ENCODE measurements around the gene GSDMA.
"Not testable (repeated sequence)": the region's sequence is repeated elsewhere in the genome, so short reads cannot be mapped to it uniquely, and the experiment has no call there.

GSDMA gene

DNA sequence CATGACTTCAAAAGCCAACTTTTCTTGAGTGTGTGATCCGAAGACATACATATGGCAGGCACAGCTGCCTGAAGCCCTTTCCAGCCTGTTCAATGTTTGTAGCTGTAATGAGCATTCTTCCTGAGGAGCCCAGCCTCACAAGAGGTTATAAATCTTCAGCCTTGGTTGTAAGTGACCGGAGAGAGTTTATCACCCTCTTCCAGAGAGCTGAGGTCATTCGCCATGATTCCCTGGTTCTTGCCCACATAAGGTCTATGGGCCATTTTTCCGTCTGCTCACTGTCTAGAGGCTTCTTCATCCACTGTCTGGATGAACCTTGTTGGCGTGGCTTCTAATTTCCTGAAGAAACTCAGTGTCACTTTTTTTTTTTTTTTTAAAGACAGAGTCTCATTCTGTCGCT, 42.7 kb downstream of the GSDMA start:
- H3K9me3 ChIP-seq (ENCODE audit: insufficient read depth, low read depth, low read length), result no peaks in the 10 kb centered on the region
- no peaks in the 10 kb centered on the region for H3K36me3 ChIP-seq (ENCODE audit: insufficient read depth, low read depth, low read length)
- no peak overlapping the region for H3K4me3 ChIP-seq (ENCODE audit: low read length)
- no peaks in the 10 kb centered on the region for H3K27me3 ChIP-seq (ENCODE audit: insufficient read depth, low read length)
- no peaks in the 10 kb centered on the region for H3K4me1 ChIP-seq (ENCODE audit: insufficient read depth, low read length)
- H3K9ac ChIP-seq (ENCODE audit: low read depth, low read length), result no peak overlapping the region
- H3K27ac ChIP-seq (ENCODE audit: low read length), result no peak overlapping the region

DNA sequence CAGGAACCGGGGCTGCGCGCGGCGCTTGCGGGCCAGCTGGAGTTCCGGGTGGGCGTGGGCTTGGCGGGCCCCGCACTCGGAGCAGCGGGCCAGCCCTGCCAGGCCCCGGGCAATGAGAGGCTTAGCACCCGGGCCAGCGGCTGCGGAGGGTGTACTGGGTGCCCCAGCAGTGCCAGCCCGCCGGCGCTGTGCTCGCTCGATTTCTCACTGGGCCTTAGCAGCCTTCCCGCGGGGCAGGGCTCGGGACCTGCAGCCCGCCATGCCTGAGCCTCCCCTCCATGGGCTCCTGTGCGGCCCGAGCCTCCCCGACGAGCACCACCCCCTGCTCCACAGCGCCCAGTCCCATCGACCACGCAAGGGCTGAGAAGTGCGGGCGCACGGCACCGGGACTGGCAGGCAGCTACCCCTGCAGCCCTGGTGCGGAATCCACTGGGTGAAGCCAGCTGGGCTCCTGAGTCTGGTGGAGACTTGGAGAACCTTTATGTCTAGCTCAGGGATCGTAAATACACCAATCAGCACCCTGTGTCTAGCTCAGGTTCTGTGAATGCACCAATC, 48.2 kb downstream of the GSDMA start:
- H3K4me3 ChIP-seq (ENCODE audit: low read length); H3K9me3 ChIP-seq (ENCODE audit: insufficient read depth, low read depth, low read length); H3K9ac ChIP-seq (ENCODE audit: low read depth, low read length); H3K27me3 ChIP-seq (ENCODE audit: insufficient read depth, low read length); H3K27ac ChIP-seq (ENCODE audit: low read length); H3K4me1 ChIP-seq (ENCODE audit: insufficient read depth, low read length); H3K36me3 ChIP-seq (ENCODE audit: insufficient read depth, low read depth, low read length): not testable (repeated sequence)

DNA sequence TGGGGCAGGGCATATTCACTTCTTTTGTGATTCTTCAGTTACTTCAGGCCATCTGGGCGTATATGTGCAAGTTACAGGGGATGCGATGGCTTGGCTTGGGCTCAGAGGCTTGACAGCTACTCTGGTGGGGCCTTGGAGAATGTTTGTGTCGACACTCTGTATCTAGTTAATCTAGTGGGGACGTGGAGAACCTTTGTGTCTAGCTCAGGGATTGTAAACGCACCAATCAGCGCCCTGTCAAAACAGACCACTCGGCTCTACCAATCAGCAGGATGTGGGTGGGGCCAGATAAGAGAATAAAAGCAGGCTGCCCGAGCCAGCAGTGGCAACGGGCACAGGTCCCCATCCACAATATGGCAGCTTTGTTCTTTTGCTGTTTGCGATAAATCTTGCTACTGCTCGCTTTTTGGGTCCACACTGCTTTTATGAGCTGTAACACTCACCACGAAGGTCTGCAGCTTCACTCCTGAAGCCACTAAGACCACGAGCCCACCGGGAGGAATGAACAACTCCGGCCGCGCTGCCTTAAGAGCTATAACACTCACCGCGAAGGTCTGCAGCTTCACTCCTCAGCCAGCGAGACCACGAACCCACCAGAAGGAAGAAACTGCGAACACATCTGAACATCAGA, 49.3 kb downstream of the GSDMA start:
- not testable (repeated sequence) for H3K27me3 ChIP-seq (ENCODE audit: insufficient read depth, low read length); H3K4me1 ChIP-seq (ENCODE audit: insufficient read depth, low read length); H3K9me3 ChIP-seq (ENCODE audit: insufficient read depth, low read depth, low read length); H3K27ac ChIP-seq (ENCODE audit: low read length); H3K4me3 ChIP-seq (ENCODE audit: low read length); H3K36me3 ChIP-seq (ENCODE audit: insufficient read depth, low read depth, low read length); H3K9ac ChIP-seq (ENCODE audit: low read depth, low read length)

DNA sequence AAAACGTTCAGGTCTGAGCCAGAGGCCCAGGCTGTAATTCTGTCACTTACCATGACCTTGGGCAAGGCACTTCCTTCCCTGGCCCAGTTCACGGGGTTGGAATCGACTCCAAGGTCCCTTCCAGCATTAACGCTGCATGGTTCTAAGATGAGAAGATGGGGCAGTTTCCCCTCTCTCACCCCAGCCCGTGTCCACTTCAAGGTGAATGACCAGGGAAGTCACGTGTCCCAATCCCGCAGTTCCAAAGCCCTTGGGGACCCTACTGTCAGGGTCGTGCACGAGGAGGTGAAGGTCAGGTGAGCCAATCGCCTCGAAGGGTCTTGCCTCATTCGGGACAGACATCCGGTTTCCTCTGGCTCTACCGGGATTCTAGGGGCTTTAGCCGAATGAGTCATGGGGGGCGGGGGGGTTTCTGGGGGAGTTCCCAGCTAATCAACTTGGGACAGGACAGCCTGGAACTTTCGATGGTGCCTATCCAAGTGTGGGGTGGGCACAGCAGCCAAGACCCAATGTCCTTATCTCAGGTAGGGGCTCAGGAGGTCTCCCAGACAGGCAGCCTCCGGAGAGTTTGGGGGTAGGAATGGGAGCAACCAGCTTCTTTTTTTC, 51.7 kb downstream of the GSDMA start:
- Histone ChIP-seq H3K27me3 (ENCODE audit: insufficient read depth, low read length) (no peaks in the 10 kb centered on the region), H3K4me3 (ENCODE audit: low read length) (no peak overlapping the region), H3K27ac (ENCODE audit: low read length) (no peak overlapping the region), H3K9ac (ENCODE audit: low read depth, low read length) (no peak overlapping the region), H3K9me3 (ENCODE audit: insufficient read depth, low read depth, low read length) (no peaks in the 10 kb centered on the region), H3K36me3 (ENCODE audit: insufficient read depth, low read depth, low read length) (peaks cover 6% of the 10 kb centered on the region; the same call in 1 of the 2 replicates), H3K4me1 (ENCODE audit: insufficient read depth, low read length) (peaks cover 15% of the 10 kb centered on the region; the same call in 1 of the 2 replicates)

DNA sequence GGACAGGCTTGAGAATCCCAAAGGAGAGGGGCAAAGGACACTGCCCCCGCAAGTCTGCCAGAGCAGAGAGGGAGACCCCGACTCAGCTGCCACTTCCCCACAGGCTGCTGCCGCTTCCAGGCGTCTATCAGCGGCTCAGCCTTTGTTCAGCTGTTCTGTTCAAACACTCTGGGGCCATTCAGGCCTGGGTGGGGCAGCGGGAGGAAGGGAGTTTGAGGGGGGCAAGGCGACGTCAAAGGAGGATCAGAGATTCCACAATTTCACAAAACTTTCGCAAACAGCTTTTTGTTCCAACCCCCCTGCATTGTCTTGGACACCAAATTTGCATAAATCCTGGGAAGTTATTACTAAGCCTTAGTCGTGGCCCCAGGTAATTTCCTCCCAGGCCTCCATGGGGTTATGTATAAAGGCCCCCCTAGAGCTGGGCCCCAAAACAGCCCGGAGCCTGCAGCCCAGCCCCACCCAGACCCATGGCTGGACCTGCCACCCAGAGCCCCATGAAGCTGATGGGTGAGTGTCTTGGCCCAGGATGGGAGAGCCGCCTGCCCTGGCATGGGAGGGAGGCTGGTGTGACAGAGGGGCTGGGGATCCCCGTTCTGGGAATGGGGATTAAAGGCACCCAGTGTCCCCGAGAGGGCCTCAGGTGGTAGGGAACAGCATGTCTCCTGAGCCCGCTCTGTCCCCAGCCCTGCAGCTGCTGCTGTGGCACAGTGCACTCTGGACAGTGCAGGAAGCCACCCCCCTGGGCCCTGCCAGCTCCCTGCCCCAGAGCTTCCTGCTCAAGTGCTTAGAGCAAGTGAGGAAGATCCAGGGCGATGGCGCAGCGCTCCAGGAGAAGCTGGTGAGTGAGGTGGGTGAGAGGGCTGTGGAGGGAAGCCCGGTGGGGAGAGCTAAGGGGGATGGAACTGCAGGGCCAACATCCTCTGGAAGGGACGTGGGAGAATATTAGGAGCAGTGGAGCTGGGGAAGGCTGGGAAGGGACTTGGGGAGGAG, 52.5 kb downstream of the GSDMA start, which contains the start of gene CSF3:
TSS of gene CSF3 (plus strand) at position 436 of the 993 bp plus-strand sequence. CDS start at position 471, 35 bp downstream.
- no peaks in the 10 kb centered on the region for H3K27me3 ChIP-seq (ENCODE audit: insufficient read depth, low read length)
- H3K9me3 ChIP-seq (ENCODE audit: insufficient read depth, low read depth, low read length), result no peaks in the 10 kb centered on the region
- H3K27ac ChIP-seq (ENCODE audit: low read length), result no peak within 1 kb of the TSS
- no peak within 1 kb of the TSS for H3K9ac ChIP-seq (ENCODE audit: low read depth, low read length)
- no peak within 1 kb of the TSS for H3K4me3 ChIP-seq (ENCODE audit: low read length)
- H3K4me1 ChIP-seq (ENCODE audit: insufficient read depth, low read length), result peaks cover 16% of the 10 kb centered on the region; the same call in 1 of the 2 replicates
- H3K36me3 ChIP-seq (ENCODE audit: insufficient read depth, low read depth, low read length), result peaks cover 14% of the 10 kb centered on the region

DNA sequence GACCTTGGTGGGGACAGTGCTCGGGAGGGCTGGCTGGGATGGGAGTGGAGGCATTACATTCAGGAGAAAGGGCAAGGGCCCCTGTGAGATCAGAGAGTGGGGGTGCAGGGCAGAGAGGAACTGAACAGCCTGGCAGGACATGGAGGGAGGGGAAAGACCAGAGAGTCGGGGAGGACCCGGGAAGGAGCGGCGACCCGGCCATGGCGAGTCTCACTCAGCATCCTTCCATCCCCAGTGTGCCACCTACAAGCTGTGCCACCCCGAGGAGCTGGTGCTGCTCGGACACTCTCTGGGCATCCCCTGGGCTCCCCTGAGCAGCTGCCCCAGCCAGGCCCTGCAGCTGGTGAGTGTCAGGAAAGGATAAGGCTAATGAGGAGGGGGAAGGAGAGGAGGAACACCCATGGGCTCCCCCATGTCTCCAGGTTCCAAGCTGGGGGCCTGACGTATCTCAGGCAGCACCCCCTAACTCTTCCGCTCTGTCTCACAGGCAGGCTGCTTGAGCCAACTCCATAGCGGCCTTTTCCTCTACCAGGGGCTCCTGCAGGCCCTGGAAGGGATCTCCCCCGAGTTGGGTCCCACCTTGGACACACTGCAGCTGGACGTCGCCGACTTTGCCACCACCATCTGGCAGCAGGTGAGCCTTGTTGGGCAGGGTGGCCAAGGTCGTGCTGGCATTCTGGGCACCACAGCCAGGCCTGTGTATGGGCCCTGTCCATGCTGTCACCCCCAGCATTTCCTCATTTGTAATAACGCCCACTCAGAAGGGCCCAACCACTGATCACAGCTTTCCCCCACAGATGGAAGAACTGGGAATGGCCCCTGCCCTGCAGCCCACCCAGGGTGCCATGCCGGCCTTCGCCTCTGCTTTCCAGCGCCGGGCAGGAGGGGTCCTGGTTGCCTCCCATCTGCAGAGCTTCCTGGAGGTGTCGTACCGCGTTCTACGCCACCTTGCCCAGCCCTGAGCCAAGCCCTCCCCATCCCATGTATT, 53.5 kb downstream of the GSDMA start:
- no peaks in the 10 kb centered on the region for H3K9me3 ChIP-seq (ENCODE audit: insufficient read depth, low read depth, low read length)
- H3K9ac ChIP-seq (ENCODE audit: low read depth, low read length), result no peak overlapping the region
- H3K36me3 ChIP-seq (ENCODE audit: insufficient read depth, low read depth, low read length), result peaks cover 20% of the 10 kb centered on the region
- H3K4me3 ChIP-seq (ENCODE audit: low read length), result no peak overlapping the region
- no peak overlapping the region for H3K27ac ChIP-seq (ENCODE audit: low read length)
- no peaks in the 10 kb centered on the region for H3K27me3 ChIP-seq (ENCODE audit: insufficient read depth, low read length)
- peaks cover 16% of the 10 kb centered on the region; the same call in 1 of the 2 replicates for H3K4me1 ChIP-seq (ENCODE audit: insufficient read depth, low read length)

DNA sequence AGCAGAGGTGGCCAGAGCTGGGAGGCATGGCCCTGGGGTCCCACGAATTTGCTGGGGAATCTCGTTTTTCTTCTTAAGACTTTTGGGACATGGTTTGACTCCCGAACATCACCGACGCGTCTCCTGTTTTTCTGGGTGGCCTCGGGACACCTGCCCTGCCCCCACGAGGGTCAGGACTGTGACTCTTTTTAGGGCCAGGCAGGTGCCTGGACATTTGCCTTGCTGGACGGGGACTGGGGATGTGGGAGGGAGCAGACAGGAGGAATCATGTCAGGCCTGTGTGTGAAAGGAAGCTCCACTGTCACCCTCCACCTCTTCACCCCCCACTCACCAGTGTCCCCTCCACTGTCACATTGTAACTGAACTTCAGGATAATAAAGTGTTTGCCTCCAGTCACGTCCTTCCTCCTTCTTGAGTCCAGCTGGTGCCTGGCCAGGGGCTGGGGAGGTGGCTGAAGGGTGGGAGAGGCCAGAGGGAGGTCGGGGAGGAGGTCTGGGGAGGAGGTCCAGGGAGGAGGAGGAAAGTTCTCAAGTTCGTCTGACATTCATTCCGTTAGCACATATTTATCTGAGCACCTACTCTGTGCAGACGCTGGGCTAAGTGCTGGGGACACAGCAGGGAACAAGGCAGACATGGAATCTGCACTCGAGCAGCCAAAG, 54.7 kb downstream of the GSDMA start:
- Histone ChIP-seq H3K4me1 (ENCODE audit: insufficient read depth, low read length) (peaks cover 16% of the 10 kb centered on the region; the same call in 1 of the 2 replicates), H3K9me3 (ENCODE audit: insufficient read depth, low read depth, low read length) (no peaks in the 10 kb centered on the region), H3K27ac (ENCODE audit: low read length) (no peak overlapping the region)

DNA sequence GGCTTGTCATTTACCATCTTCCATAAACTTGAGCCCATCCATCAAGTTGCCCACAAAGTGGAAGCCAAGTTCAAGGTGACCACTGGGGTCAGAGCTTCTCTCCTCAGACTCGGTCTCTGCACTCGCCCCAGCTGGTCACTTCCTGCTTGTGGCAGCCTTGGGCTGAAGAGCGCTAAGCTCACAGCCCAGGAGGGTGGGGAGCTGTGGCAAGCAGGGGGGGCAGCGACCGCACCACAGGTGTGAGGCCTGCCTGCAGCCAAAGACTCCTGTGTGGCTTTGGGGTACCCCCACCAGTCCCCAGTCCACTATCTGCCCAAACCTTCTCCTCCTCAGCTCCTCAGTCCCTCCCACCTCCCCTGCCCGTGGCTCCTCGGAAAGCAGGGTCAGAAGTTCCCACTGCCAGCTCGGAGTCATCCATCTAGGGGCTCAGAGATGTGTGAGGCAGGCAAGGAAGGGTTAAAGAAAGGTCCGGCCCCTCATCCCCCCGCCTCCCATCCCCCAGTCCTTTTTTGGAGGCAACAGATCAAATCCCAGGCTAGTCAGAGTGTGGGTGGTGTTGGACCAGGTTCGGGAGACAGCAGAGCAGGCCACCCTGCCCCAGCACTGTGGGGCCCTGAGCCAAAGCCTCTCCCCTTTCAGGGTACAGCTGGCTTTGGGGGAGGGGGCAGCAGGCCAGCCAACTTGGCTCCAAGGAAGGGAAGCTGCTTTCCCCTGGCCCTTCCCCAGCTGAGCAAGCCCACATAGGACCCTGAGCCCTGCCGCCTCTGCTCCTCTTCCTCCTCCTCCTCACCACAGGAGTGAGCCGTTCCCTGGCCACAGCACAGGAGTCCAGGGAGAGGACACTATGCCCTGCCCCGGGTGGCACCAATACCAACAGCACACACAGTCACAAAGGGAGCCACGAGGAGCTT, 55.7 kb downstream of the GSDMA start:
- peak overlapping the region; percentile 57 for H3K9ac ChIP-seq (ENCODE audit: low read depth, low read length)
- peak overlapping the region; percentile 82 for H3K27ac ChIP-seq (ENCODE audit: low read length)
- peaks cover 42% of the 10 kb centered on the region for H3K36me3 ChIP-seq (ENCODE audit: insufficient read depth, low read depth, low read length)
- no peaks in the 10 kb centered on the region for H3K9me3 ChIP-seq (ENCODE audit: insufficient read depth, low read depth, low read length)
- H3K4me3 ChIP-seq (ENCODE audit: low read length), result peak overlapping the region; percentile 36; the same call in 1 of the 2 replicates
- no peaks in the 10 kb centered on the region for H3K27me3 ChIP-seq (ENCODE audit: insufficient read depth, low read length)
- H3K4me1 ChIP-seq (ENCODE audit: insufficient read depth, low read length), result peaks cover 16% of the 10 kb centered on the region; the same call in 1 of the 2 replicates

More for the DNA sequence above, 54.7 kb downstream of the GSDMA start:
- Histone ChIP-seq H3K36me3 (ENCODE audit: insufficient read depth, low read depth, low read length) (peaks cover 33% of the 10 kb centered on the region), H3K9ac (ENCODE audit: low read depth, low read length) (peak overlapping the region; percentile 57; the same call in 1 of the 2 replicates), H3K4me3 (ENCODE audit: low read length) (no peak overlapping the region), H3K27me3 (ENCODE audit: insufficient read depth, low read length) (no peaks in the 10 kb centered on the region)

DNA sequence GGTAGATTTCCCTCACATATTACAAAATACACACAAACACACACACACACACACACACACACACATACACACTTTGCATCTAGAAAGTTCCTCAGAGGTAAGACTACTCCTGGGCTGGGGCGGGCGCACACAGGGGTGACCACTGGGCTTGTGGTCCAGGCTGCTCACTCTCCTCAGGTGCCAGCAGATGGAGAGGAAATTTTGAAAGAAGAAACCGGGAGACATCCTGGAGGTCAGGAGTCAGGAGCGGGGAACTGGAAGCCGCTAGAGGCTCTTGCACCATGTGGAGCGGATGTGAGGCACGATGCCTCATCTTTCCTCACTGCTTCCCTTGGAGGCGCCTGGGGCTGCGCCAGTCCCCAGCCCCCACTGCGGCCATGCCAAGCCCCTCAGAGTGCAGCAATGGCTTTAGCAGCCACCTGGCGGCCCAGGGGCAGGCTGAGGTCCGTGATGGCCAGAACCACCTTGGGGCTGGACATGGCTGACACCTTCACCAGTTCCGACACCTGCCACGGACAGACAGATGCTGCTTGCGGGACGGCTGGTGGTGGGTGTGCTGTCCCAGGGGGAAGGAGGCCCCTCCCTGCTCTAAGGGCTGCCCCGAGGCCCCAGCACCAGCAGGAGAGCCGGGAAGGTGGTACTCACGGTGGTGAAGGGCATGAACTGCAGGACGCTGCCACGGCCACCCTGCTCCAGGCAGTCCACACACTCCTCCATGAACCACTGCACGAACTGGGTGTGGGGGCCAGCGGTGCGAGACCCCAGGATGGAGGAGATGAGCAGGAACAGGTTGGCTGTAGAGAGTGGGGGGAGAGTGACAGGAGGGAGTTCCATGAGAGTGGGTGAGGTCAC, 56.6 kb downstream of the GSDMA start:
- Histone ChIP-seq H3K9ac (ENCODE audit: low read depth, low read length) (peak overlapping the region; percentile 57), H3K27ac (ENCODE audit: low read length) (peak overlapping the region; percentile 82), H3K9me3 (ENCODE audit: insufficient read depth, low read depth, low read length) (no peaks in the 10 kb centered on the region), H3K4me3 (ENCODE audit: low read length) (peak overlapping the region; percentile 36; the same call in 1 of the 2 replicates), H3K27me3 (ENCODE audit: insufficient read depth, low read length) (no peaks in the 10 kb centered on the region), H3K36me3 (ENCODE audit: insufficient read depth, low read depth, low read length) (peaks cover 46% of the 10 kb centered on the region), H3K4me1 (ENCODE audit: insufficient read depth, low read length) (peaks cover 15% of the 10 kb centered on the region; the same call in 1 of the 2 replicates)

All from iPS-20b (cell line).